NB4 (cell line): ENCODE data around the gene TERT.
"Not testable (repeated sequence)": the region's sequence is repeated elsewhere in the genome, so short reads cannot be mapped to it uniquely, and the experiment has no call there.

Experiments
- DNase-seq: peaks from one replicate; pipeline ENCODE4 v3.0.0; 2010; ENCODE audit warnings: low read depth
- H3K4me3 ChIP-seq: one replicate; pipeline ENCODE4 v1.5.1; 2011; ENCODE audit warnings: mild to moderate bottlenecking, low read depth, low read length, moderate library complexity
- CTCF ChIP-seq: IDR thresholded peaks from one replicate; pipeline ENCODE4 v1.5.1; 2012; ENCODE audit warnings: low read depth, low read length
- MAX ChIP-seq: IDR thresholded peaks from 2 replicates; pipeline ENCODE4 v1.6.1; 2011; ENCODE audit warnings: low read depth, low read length
- MYC ChIP-seq: IDR thresholded peaks from 2 replicates; pipeline ENCODE4 v1.6.1; 2011; ENCODE audit warnings: low read depth, low read length
- POLR2A ChIP-seq: IDR thresholded peaks from 2 replicates; pipeline ENCODE4 v1.6.1; 2011; ENCODE audit warnings: mild to moderate bottlenecking; ENCODE audit not compliant: insufficient read length; ENCODE audit errors: extremely low read depth

TERT gene

GRCh38 chr5:1294206-1294834 is 548 bp downstream of the TERT start:
- TF ChIP-seq CTCF (no peak), MAX (no peak), MYC (no peak)
- DNase-seq, result peak; percentile 66
- H3K4me3 ChIP-seq, result peak overlapping the region; percentile 49

GRCh38 chr5:1293416-1294205 is 1.3 kb downstream of the TERT start:
- DNase-seq, result peak; percentile 27
- TF ChIP-seq CTCF (no peak), MAX (no peak), POLR2A (no peak), MYC (no peak)
- H3K4me3 ChIP-seq, result no peak overlapping the region

- TF ChIP-seq POLR2A, result no peak
- TF ChIP-seq MYC, result no peak
- TF ChIP-seq MAX, result no peak
- TF ChIP-seq CTCF, result no peak
- no peak overlapping the region for H3K4me3 ChIP-seq
- no peak for DNase-seq
Observed at GRCh38 chr5:1292846-1293415, 1.9 kb downstream of the TERT start.

- DNase-seq, result no peak
- TF ChIP-seq MYC, result peak; percentile 23; the same call in 1 of the 2 replicates
- TF ChIP-seq CTCF, result no peak
- H3K4me3 ChIP-seq, result no peak overlapping the region
Observed at GRCh38 chr5:1292139-1292538, 2.7 kb downstream of the TERT start.

- TF ChIP-seq POLR2A (no peak), MAX (no peak), MYC (no peak), CTCF (no peak)
- no peak for DNase-seq
- H3K4me3 ChIP-seq, result no peak overlapping the region
Observed at GRCh38 chr5:1291611-1292080, 3.2 kb downstream of the TERT start.

GRCh38 chr5:1290956-1291355 is 3.9 kb downstream of the TERT start:
- not testable (repeated sequence) for DNase-seq, H3K4me3 ChIP-seq

- not testable (repeated sequence) for H3K4me3 ChIP-seq, DNase-seq
Observed at GRCh38 chr5:1289559-1289958, 5.3 kb downstream of the TERT start.
